KBM-7 (cell line): ENCODE results near the gene ICA1.
"Not testable (repeated sequence)": the region's sequence is repeated elsewhere in the genome, so short reads cannot be mapped to it uniquely, and the experiment has no call there.

Source experiments
- DNase-seq: peaks from one replicate; pipeline ENCODE4 v3.0.0-alpha.2; 2015
- in situ Hi-C: fragments of 300-500 bp; cut with MboI; formaldehyde crosslinking; loops from 2 replicates; pipeline ENCODE4 v1.14.3; 2020; ENCODE audit warnings: low sequenced_read_pairs, low pct_unique_long_range_greater_than_20kb, mixed read lengths

ICA1 gene

DNA sequence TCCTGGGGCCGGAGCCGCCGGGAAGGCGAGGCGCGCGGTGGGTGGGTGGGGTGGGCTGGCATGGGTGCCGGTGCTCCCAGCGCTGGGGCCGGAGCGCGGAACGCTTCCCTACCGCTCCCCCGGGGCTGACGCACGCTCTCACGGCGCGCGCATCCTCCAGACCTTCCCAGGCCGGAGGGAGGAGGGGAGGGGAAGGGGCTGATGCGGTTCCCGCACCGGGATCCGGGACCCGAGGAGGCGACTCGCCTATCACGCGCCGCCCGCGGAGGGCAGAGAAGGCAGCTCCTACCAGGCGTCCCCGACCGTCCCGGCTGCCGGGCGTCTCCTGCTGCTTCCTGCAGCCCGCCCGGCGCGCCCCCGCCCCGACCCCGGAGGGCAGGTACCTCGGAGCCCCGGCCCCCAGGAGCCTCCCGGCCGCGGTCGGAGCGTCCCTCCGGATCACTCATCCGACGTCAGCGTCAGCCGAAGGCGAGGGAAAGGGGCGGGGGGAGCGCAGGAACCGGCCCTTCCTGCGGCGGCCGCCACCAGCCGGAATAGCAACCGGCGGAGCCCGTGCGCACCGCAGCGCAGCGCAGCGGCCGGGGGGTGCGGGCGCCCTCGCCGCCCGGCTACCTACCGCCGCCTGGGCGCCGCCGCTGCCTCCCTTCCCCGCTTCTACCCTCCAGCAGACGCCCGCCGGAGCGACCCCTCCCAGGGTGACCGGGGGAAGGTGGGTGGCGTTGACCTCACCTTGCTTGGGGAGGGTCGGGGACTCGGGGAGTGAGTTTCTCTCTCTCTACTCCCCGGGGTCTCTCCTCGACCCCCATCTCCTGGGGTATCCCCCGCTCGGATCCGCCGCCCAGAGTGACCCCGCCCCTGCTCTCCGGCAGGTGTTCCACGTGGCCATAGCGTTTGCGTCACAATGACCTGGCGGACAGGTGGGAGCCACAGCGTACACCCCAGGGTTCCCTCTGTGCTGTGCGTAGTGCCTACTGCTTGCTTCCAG, at the start of gene ICA1:
Gene ICA1 (minus strand): TSS at position 457 of the 985 bp plus-strand sequence. CDS start 26,241 bp downstream, outside the sequence.
- in situ Hi-C loops: no loop called here

DNA sequence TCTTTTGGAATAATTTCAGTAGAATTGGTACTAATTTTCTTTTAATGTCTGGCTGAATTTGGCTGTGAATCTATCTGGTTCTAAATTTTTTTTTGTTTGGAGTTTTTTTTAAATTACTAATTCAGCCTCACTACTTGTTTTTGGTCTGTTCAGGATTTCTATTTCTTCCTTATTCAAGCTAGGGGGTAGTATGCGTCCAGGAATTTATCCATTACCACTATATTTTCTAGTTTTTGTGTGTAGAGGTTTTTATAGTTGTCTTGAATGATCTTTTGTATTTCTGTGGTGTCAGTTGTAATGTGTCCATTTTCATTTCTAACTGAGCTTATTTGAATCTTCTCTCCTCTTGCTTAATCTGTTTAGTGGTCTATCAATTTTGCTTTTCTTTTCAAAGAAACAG, 48.9 kb upstream of the ICA1 start:
- in situ Hi-C loops: no loop called here
- DNase-seq: no peak

More for the DNA sequence above, at the start of gene ICA1:
- peak; percentile 61 for DNase-seq

DNA sequence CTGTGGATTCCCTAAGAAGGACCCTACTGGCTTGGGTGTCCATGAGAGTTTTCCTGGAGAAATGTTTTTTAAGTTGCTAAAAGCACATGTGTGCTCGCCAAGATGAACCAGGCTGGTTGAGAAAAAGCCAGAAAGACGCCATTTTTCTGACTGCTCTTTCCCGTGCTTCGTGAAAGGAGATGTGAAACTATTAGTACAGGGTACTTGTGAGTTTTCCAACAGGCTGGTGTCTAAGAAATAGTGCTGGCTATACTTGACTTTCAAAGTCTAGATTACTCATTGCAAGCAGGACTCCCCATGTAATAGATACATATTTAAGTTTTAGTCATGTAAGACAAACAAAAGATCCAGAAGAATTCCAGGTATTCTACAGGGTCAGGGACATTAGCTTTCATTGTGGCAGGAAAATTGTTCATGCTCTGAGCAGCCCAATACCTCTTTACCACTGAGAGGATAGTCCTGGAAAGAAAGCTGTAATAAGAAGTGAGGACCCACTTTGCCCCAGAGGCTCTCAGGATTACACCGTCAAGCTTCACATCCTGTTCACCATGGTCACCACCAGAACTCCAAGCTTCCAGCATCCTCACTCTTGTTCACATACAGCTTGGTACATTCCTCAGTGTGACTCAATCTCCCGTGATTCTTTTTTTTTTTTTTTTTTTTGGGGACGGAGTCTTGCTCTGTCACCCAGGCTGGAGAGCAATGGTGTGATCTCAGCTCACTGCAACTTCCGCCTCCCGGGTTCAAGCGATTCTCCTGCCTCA, 43.8 kb upstream of the ICA1 start:
- DNase-seq: no peak
- in situ Hi-C loops: no loop called here

DNA sequence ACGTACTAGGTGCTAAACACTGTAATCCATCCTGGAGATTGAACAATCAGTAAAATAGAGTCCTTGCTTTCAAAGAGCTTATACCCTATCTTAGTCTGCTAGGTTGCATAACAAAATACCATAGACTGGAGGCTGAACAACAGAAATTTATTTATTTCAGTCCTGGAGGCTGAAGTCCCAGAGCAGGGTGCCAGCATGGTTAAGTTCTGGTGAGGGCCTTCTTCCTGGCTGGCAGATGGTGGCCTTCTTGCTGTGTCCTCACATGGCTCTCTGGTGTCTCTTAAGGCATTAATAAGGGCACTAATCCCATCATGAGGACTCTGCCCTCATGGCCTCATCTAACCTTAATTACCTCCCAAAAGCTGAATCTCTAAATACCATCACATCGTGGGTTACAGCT, 43.1 kb upstream of the ICA1 start:
- DNase-seq: no peak
- in situ Hi-C loops: no loop called here

DNA sequence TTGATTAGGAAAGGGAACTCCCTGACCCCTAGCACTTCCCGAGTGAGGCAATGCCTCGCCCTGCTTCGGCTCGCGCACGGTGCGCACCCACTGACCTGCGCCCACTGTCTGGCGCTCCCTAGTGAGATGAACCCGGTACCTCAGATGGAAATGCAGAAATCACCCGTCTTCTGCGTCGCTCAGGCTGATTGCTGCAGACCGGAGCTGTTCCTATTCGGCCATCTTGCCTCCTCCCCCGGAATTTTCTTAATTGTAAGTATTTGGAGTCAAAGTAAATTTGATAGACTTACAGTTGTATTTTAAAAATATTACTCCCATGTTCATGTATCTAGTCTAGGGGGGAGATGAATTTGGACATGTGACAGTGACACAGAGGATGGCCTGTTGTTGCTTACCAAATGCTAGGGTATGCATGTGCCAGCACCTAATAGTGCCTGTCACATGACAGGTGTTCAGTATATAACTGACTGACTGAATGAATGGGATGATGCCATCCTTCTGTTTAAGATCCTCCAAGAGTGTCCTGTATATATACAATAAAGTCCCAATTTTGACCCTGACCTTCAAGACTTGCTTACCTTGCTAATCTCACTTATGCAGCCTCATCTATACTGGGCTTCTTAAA, 42.0 kb upstream of the ICA1 start:
- no peak for DNase-seq
- in situ Hi-C loops: no loop called here

DNA sequence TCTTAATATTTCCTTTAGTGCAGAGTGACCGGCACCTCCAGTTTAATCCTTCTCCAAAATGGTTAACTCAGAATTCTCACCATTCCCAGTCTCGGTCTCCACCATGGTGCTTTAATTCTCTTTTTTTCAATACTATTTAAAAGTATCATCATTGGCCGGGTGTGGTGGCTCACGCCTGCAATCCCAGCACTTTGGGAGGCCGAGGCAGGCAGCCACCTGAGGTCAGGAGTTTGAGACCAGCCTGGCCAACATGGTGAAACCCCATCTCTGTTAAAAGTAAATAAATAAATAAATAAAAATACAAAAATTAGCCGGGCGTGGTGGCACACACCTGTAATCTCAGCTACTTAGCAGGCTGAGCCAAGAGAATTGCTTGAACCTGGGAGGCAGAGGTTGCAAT, 35.1 kb upstream of the ICA1 start:
- in situ Hi-C loops, DNase-seq: not testable (repeated sequence)

DNA sequence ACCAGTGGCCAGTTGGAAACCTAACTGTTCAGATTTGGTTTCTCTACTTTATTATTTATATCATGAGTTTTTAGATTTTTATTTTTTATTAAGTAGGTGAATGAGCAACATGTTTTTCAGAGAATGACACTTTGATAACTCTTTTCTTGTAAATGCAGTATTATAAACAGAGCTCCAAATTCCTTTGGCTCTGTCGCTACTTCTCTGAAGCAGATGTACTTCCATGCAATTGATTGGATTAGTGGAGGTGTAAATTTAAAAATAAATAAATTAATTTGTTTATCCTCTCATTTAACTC, 34.3 kb upstream of the ICA1 start:
- in situ Hi-C loops: no loop called here
- no peak for DNase-seq

DNA sequence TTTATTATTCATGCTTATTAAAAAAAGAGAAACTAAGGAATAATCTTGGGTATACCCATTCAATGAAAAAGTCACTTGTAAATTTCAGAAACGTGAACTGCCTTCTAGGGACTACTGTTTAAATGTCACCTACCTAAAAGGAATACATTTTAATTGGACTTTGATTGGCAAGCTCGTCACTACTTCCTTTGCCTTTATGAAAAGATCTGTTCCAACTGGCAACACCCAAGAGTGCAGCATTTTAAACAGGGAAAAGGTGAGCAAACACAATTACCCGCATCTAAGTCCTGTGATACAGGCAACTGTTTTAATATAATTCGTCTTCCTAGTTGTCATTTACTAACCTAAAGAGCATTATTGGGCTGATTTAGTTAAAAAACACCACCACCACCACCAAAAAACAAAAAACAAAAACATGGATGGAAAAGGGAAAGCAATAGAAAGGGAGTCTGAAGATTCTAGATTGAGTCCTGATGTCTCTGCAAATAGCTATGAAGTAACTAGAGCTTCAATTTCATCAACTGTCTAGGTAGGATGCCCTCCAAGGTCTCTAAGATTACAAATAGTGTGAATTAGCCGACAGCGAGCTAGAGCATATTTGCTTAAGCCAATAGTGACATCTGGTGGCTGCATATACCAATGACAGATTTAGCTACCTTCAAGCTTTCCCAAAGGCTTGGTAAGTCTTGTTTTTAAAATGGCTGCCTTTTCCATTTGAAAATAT, 33.8 kb upstream of the ICA1 start:
- in situ Hi-C loops: no loop called here
- DNase-seq: peak; percentile 73

DNA sequence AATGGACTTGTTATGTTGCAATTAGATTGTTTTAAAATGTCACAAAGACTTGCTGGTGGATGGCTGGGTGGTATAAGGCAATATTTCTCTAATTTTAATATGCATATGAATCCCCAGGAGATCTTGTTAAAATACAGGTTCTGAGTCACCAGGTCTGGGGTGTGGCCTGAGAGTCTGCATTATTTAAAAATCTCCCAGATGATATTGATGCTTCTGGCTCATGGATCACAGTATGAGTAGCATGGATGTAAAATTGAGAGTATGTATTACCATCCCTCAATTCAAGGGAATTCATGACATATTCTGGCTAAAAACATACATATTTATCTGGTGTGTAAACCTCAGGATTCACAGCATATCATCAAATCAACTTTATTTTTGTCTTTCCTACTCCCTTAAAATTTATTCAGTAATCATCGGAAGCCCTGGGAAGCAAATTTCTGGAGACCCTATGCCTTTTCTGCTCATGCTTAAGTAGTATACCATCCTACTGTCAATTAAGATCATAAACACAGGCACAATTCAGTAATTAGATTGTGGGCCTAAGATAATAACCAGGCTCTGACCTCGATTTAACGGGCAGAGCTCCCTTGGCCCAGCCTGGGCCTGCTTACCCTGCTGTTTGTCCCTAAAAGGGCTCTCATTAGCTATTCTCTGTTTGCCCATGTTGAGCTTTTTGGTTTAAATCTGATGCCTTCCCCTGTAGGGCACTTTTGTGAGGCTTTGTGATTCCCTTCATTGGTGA, 29.6 kb upstream of the ICA1 start:
- in situ Hi-C loops: no loop called here
- DNase-seq: no peak

DNA sequence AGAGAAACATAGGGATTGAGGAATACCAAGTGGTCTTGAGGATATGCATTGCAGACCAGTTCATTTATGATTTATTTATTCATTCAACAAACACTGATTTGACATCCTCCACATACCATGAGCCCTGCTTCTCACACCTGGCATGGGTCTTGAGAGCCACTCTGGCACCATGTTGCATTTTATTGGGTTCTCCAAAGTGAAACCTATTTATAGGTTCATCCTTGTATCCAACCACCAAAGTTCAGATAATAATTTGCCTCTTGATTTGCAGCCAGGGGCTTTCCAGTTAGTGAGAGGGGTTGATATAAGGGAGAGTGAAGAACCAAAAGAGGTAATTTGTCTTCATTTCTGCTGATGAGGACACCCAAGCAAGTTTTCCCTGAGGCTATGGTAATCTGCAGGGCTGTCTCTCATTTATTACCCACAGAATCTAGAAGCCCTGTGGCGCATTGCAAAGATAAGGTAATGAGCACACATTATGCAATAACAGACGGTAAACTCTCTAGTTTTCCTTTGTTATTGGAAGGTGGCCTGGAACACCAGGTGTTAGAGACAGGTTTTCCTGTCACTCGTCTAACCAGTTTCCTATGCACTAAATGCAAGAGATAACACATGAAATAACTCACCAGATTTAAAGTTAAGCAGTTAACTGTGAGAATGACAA, 28.8 kb upstream of the ICA1 start:
- in situ Hi-C loops: no loop called here
- no peak for DNase-seq

DNA sequence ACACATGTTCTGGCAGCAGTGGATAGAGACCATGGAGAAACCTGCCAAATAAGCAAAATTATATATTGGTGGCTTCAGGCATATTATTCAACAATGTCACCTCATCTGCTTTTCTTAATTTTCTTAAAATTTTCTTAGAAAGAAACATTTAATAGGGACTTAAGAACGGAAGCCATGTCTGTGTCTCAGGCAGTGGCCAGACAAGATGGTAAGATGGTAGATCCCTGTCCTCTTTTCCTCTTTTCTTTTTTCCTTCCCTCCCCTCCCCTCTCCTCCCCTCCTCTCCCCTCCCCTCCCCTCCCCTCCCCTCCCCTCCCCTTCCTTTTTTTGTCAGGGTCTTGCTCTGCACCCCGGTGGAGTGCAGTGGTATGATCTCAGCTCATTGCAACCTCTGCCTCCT, 24.2 kb upstream of the ICA1 start:
- DNase-seq: no peak
- in situ Hi-C loops: no loop called here

DNA sequence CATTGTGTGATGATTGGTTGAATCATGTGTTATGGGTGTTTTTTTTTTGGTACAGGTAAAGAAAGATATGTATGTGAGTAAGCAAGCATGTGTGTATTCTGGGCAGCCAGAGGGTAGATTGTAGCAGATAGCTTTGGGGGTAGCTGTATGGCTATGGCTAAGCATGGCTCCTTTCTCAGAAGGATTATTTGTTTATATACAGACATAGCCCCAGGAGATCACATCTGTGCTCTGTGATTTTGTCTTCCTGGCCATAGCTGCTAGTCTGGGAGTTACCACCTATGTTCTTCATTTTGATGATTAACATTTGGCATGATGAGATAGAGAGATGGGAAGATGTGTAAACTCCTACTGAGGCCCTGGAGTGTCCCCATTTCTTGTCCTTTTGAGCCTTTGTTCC, 23.2 kb upstream of the ICA1 start:
- DNase-seq: no peak

DNA sequence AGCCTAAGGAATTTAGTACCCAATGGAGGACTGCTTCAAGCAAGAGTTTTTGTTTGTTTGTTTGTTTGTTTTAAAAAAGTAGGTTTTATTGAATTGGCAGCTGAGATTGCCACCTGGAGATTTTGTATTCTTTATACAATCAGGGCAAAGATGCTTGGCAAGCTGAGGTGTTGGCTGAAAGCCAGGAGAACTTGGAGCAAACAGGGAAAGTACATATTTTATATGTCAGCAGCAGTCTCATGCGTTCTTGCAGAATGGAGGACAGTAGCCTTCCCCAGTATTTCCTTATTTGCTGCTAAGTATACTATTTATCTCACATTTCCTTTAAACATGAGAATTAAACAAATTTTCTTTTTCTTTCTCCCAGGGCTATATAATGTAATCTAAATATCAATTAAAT, 22.6 kb upstream of the ICA1 start:
- in situ Hi-C loops: no loop called here
- DNase-seq: no peak

More for the DNA sequence above, 23.2 kb upstream of the ICA1 start:
- in situ Hi-C loops: no loop called here

DNA sequence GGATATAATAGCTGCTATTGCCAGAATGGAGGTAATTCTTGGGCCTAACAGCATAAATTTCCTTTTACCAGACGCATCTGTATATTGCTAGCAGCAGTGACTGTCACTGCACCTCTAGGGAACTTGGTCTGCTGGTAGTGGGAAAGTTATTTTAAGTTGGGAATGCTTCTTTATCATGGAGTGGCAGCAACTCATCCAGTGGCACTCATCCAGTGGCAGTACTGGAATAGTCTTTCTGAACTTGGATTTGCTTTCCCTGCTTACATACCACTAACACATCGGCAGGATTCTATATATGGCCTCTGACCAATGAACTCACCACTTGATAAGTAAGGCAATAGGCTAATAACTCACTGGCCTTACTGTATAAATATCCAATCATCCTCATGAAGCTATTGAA, 22.0 kb upstream of the ICA1 start:
- no peak for DNase-seq
- in situ Hi-C loops: no loop called here

DNA sequence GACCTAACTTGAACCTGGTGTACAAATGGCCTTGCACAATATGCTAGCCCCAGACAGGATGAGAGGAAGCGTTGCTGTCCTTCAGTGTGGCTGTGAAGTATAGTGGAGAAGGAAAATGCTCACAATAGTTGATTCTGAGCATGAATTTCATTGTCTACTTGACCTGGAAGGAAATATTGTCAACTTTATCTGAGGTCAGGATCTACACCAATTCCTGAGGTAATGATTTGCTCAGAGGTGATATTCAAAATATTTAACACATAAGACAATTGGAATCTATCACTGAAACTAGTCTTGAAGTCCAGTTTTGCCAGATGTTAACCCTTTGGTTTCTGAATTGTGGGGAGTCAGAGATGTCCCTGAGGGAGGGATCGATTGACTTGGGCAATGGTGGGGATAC, 20.9 kb upstream of the ICA1 start:
- in situ Hi-C loops: no loop called here
- DNase-seq: no peak

DNA sequence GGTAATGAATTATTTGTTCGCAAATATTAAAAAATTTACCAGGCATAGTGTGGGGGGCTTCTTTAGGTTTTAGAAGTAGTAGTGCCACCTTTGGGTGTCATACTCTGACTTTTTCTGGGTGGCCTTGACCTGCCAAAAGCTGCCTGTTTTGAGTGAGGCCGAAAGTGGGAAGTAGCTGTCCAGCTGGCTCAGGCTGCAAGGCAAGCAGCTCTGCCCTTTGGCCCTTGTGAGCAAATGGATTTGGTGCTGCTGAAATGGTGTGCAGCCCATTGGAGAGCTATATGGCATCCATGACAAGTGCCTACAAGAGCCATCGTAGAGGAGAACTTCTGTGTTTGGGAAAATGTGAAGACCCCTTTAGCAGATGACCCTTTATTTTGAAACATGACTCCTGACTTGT, 20.2 kb upstream of the ICA1 start:
- no peak for DNase-seq
- in situ Hi-C loops: no loop called here

DNA sequence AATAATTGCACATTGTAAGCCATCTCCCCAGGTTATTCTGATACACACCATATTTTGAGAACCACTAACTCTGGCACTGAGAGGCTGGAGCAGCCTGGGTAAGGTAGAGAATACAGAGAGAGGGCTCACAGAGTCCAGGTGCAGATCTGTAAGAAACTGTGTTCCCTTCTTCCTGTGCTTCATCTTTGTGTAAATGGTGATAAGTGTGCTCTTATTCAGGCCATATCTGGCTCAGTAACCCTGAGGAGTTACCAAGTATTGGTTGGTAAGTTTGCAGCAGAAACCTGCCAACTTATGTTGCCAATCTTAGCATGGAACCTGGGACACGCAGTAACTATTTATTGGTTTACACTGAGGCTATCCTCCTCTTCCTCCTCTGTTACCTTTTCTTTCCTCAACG, 16.2 kb upstream of the ICA1 start:
- no peak for DNase-seq
- in situ Hi-C loops: no loop called here

DNA sequence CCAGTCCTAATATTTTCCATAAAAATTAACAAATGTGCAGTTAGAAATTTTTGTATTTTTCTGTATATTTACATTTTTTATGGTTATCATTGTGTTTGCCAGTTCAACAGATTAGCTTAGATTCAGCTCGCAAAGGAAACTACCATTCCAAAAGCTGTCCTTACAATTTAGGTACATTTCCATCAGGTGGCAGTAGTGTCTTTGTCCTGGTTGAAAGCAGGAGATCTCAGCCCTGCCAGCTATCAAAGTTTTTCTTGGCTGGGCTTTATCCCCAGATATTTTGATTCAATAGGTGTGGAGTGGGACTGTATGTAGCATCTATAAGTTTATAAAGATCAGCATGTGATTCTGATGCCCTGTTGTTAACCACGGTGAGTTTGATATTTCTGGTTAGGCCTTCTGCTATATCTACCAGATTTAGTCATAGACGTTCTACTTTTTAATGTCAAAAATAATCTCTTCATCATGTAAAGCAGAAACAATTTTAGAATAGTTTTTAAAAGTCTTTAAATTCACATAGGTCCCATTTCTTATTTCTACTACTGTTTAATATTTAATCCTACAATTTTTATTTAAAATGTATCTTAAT, 15.5 kb upstream of the ICA1 start:
- DNase-seq: peak; percentile 50
- in situ Hi-C loops: no loop called here
